Omental fat pad (tissue), 4 donors: ENCODE results near the gene MACIR. TPM values are rescaled to one million over a fixed set of nuclear protein-coding genes. Genes with fewer than 3 reads are reported as not detected.

Source experiments
- ATAC-seq: fragments of 150-250 bp; one replicate; pipeline ENCODE4 v1.9.1; 2016; ENCODE audit warnings: mild to moderate bottlenecking, moderate library complexity; ENCODE audit not compliant: low FRiP score
- DNase-seq: peaks from one replicate; pipeline ENCODE4 v3.0.0-alpha.2; 2019; ENCODE audit warnings: low spot score
- CTCF ChIP-seq, 3 donors: fragments of 450-650 bp; IDR thresholded peaks; one replicate each; pipeline ENCODE4 v1.5.1; 2016 to 2017; ENCODE audit warnings: antibody characterized with exemption in 3 of 3, mild to moderate bottlenecking in 3 of 3, moderate library complexity in 2 of 3
- total RNA-seq, 4 donors: library from RNA; depleted of rRNA; stranded (reverse); fragments of >200 nt; gene quantifications; one replicate each; pipeline ENCODE4 v1.1.0, GENCODE V29; 2016

Gene MACIR
- total RNA-seq, 4 donors from 2014 or later, result 18.6 to 50.6 (median 23.3) TPM

GRCh38 chr5:103272377-103272776 lies 13.8 kb downstream of the MACIR start:
- no peak for TF ChIP-seq CTCF (IDR thresholded peaks at IDR 0.05)
- ATAC-seq (no peak), DNase-seq (no peak)

GRCh38 chr5:103273952-103274351 lies 15.4 kb downstream of the MACIR start:
- no peak for TF ChIP-seq CTCF (IDR thresholded peaks at IDR 0.05)
- DNase-seq (no peak), ATAC-seq (no peak)

GRCh38 chr5:103275851-103276250 lies 17.3 kb downstream of the MACIR start:
- no peak for TF ChIP-seq CTCF (IDR thresholded peaks at IDR 0.05)
- ATAC-seq (no peak), DNase-seq (no peak)

GRCh38 chr5:103280967-103281366 lies 22.4 kb downstream of the MACIR start:
- ATAC-seq (no peak), DNase-seq (no peak)
- TF ChIP-seq CTCF (IDR thresholded peaks at IDR 0.05), result no peak

GRCh38 chr5:103283120-103283519 lies 24.6 kb downstream of the MACIR start:
- ATAC-seq (no peak), DNase-seq (no peak)
- TF ChIP-seq CTCF (IDR thresholded peaks at IDR 0.05), result no peak

- ATAC-seq (no peak), DNase-seq (no peak)
- no peak for TF ChIP-seq CTCF (IDR thresholded peaks at IDR 0.05)
Measured at GRCh38 chr5:103283869-103284268, 25.3 kb downstream of the MACIR start.

- no peak for TF ChIP-seq CTCF (IDR thresholded peaks at IDR 0.05)
- DNase-seq, result no peak
- ATAC-seq, result no peak
Measured at GRCh38 chr5:103286622-103287021, 28.1 kb downstream of the MACIR start.
